Astrocyte of the cerebellum (primary cell): ENCODE data around the gene B3GAT1.

Source experiments
- DNase-seq: peaks from one replicate; pipeline ENCODE4 v3.0.0-alpha.2; 2011; ENCODE audit warnings: low read depth
- H3K4me3 ChIP-seq: 2 replicates; pipeline ENCODE4 v1.5.1; 2011; ENCODE audit warnings: mild to moderate bottlenecking, low read depth, low read length, moderate library complexity
- in situ Hi-C: cut with HindIII; loops from 2 replicates; pipeline ENCODE4 v1.10.0; 2017; ENCODE audit warnings: low sequenced_read_pairs
- TF ChIP-seq, protein P1 (sequence below): IDR thresholded peaks from 2 replicates; pipeline ENCODE4 v1.5.1; 2012; ENCODE audit warnings: low read length, low read depth, moderate library complexity, mild to moderate bottlenecking; ENCODE audit errors: missing control alignments

B3GAT1 gene

DNA sequence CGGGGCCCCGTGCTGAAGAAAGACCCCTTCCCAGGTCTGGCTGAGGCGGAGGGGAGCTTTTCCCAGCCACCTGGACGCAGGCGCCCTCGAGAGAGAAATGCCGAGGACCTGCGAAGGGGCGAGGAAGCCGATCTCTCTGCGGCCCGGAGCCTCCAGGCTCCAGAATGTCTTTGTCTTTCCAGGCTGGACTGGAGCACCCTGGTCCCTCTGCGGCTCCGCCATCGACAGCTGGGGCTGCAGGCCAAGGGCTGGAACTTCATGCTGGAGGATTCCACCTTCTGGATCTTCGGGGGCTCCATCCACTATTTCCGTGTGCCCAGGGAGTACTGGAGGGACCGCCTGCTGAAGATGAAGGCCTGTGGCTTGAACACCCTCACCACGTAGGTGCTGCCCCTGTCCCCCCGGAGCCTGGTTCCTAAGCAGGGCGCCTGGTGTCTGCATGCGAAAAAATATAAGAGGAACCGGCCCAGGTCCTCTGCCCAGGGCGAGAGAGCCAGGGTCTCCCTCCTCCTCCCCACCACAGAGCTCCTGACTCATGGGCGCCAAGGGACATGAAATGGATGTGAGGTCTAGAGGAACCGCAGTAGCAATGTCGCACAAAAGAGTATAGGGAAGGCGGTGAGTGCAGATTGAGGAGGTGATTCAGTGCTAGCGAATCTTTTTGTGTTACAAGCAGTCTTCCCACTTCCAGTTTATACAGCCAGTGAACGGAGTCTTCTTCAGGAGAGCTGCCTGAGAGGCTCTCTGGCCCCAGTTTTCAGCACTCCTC lies 69.3 kb downstream of the B3GAT1 start:
- no peak for DNase-seq
- in situ Hi-C loops: no loop called here
- TF ChIP-seq, protein P1, sequence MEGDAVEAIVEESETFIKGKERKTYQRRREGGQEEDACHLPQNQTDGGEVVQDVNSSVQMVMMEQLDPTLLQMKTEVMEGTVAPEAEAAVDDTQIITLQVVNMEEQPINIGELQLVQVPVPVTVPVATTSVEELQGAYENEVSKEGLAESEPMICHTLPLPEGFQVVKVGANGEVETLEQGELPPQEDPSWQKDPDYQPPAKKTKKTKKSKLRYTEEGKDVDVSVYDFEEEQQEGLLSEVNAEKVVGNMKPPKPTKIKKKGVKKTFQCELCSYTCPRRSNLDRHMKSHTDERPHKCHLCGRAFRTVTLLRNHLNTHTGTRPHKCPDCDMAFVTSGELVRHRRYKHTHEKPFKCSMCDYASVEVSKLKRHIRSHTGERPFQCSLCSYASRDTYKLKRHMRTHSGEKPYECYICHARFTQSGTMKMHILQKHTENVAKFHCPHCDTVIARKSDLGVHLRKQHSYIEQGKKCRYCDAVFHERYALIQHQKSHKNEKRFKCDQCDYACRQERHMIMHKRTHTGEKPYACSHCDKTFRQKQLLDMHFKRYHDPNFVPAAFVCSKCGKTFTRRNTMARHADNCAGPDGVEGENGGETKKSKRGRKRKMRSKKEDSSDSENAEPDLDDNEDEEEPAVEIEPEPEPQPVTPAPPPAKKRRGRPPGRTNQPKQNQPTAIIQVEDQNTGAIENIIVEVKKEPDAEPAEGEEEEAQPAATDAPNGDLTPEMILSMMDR: no peak

DNA sequence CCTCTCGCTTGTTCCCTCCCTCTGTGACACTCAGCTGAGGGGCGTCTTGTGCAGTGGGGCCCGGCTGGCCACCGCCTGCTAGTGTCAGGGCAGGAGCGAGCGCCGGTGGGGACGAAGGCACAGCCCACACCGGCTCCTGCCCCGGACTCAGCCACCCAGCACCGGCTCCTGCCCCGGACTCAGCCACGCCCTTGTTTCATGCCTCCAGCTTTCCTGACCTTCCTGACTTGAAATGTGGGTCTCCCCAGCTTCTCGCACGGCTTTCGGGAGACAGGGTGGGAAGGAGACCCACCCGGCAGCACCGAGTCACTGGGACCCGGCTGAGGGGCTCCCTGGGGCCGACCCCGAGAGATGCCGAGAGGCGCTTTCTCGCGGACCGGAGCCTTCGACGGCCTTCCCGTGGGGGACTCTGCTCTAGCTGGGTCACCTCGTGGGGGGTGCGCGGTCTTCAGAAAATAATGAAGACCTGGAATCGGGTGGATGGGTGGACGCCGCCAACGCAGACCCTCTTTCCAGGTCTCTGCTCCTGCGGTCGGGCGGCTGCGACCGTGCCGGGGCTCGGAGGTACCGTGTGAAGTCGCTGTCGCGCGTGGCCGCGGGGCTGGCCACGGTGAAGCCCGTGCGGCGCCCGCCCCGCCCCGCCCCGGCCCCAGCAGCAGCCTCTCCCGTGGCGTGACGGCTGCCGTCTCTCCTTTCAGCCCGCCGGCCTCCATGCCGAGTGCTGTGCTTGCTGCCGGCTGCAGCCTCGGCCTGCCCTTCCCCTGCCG lies 70.1 kb downstream of the B3GAT1 start:
- TF ChIP-seq, protein P1: no peak
- in situ Hi-C loops: no loop called here

More for the DNA sequence above, 69.3 kb downstream of the B3GAT1 start:
- H3K4me3 ChIP-seq: no peak overlapping the region

DNA sequence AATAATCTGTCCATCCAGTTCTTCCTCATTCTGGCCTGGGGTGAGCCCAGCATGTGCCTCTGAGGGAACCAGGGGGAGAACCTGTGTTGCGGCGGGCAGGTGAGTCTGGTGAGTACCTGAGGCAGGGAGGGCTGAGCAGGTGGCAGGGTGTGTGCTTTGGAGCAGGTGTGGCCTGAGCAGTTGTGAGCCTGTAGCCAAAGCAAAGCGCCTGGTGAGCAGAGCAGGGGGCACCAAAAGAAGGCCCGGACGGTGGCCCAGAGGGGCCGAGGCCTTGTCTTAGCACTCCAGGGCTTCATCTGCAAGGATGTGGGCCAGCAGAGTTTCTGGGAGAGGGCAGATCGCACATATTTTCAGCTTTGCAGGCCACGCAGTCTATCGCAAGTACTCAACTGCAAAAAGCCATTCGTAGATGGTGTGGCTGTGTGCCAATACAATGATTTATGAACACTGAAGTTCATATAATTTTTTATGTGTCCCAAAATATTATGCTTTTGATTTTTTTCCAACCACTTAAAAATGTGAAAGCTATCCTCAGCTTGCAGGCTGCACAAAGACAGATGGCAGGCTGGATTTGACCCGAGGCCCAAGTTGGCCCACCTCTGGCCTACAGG lies 71.6 kb downstream of the B3GAT1 start:
- DNase-seq: no peak
- TF ChIP-seq, protein P1: no peak
- no peak overlapping the region for H3K4me3 ChIP-seq
- in situ Hi-C loops: no loop called here

More for the DNA sequence above, 70.1 kb downstream of the B3GAT1 start:
- no peak overlapping the region for H3K4me3 ChIP-seq
- no peak for DNase-seq

DNA sequence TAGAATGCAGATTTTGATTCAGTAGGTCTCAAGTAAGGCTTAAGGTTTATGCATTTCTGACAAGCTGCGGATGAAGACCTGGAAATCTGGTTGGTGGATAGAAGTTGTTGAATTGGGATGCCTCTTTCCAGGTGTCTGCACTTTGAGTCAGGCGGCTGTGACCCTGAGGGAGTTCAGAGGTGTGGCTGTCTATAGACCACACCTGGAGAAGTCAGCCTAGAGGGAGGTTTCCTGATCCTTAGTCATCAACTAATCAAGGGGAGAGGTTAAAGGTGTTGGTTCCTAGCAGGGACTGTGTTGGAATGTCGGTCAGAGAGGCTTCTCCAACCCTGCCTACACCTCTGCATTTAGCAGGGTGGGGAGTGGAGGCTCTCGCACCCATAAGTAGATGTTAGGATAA lies 72.3 kb downstream of the B3GAT1 start:
- DNase-seq: no peak
- TF ChIP-seq, protein P1: no peak
- no peak overlapping the region for H3K4me3 ChIP-seq
- in situ Hi-C loops: no loop called here

DNA sequence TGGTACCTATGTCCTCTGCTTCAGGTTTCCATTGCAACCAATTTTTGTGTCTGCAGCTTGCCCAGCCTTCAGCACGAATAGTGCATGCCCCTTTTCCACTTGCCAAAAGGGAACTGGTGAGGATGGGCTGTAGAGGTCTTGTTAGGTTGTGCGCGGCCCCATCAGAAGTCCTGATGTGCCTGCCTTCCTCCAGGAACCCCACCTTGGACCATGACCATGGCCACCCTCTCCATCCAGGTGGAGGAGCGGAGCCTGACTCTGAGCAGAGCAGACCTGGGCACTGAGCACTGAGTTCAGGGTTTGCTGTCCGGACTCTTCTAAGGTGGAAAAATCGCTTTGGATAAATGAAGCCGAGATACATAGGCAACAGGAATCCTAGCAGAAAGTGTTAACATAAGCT lies 73.4 kb downstream of the B3GAT1 start:
- in situ Hi-C loops: no loop called here

DNA sequence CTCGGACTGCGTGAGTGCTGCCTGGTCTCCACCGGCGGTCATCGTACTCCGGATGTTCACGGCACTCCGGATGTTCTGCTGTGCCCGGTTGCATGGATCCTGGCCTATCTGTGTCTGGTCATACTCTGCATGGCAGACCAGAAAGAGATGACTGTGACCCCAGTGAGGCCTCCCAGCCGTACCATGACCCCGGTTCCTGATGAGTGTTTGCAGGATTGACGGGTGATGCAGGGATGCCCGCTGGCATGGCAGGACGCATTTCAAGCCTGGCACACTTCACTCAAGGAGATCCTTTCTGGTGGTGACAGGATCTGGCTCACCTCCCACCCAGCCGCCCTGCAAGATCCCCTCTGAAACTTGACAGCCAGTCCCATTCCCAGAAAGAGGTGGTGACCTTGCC lies 74.0 kb downstream of the B3GAT1 start:
- no peak for DNase-seq
- TF ChIP-seq, protein P1: no peak
- in situ Hi-C loops: no loop called here
- no peak overlapping the region for H3K4me3 ChIP-seq

More for the DNA sequence above, 73.4 kb downstream of the B3GAT1 start:
- H3K4me3 ChIP-seq: no peak overlapping the region
- no peak for DNase-seq
- TF ChIP-seq, protein P1: no peak
